ENCODE measurements around the gene CDK5RAP1.

The CDK5RAP1 gene

DNA sequence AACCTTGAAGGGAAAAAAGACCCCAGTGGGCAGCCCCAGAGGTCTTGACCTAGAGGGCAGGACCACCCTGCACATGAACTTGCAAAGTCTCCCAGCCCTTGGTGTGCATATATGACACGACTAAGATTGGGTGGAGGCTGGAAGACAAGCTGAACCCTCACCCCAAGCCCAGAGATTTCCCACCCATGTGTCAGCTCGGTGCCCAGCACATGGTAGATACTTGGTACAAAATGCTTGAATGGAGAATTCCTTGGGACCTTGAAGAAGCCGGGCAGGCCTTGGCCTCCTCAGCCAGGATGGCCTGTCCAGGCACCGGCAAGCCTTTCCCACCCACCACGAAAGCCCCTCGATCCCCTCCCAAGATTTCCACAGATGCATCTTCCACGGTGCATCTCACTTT, 67.7 kb downstream of the CDK5RAP1 start:
- WGBS (ENCODE audit: extremely low coverage, insufficient coverage, low lambda C conversion rate): no CpG with 5 or more reads among the region's 7 CpGs
- H3K4me2 ChIP-seq (ENCODE audit: low read length): no peak overlapping the region
- DNase-seq: no peak

DNA sequence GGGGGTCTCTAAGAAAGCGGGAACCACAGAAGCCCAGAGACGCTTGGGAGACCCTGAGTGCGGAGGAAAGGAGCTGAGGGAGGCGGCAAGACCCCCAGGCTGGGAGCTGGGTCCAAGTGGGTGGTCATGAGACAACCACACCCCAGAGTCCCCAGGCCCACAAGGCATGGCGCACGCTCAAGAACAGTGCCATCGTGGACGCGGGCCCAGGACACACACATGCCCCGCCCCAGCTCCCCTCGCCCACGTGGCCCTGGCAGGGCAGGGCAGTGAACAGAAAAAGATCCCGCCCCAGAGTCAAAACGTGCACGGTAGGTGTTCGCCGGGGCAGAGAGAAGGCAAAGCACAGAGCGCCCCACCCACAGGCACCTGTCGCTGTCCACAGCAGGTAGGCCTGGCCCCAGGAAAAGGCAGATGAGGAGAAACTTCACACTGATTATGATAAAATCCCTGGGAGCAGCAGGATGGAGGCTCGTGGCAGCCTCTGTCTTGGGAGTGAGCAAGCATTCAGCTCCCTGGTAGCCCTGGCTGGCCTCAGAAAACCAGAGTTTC, 68.3 kb downstream of the CDK5RAP1 start:
- no peak overlapping the region for H3K23ac ChIP-seq (ENCODE audit: low read length)
- WGBS (ENCODE audit: extremely low coverage, insufficient coverage, low lambda C conversion rate): no CpG with 5 or more reads among the region's 20 CpGs
- no peak overlapping the region for H3K18ac ChIP-seq (ENCODE audit: low read length)
- H2BK15ac ChIP-seq (replicated peaks; ENCODE audit: low read depth): no peak overlapping the region
- H3K4me2 ChIP-seq (ENCODE audit: low read length): no peak overlapping the region
- DNase-seq: no peak
- no peak overlapping the region for H2BK120ac ChIP-seq (ENCODE audit: low read depth, low read length)
- no peaks in the 10 kb centered on the region for H3K4me1 ChIP-seq (ENCODE audit: control insufficient read depth, low read depth, low read length)
- no peak overlapping the region for H3K9ac ChIP-seq (ENCODE audit: low read length)
- H3K4ac ChIP-seq (ENCODE audit: low read depth, low read length): no peak overlapping the region
- H3K79me2 ChIP-seq (ENCODE audit: control insufficient read depth, insufficient read depth, low read length): no peaks in the 10 kb centered on the region
- no peak overlapping the region for H4K5ac ChIP-seq (ENCODE audit: low read length)
- no peak overlapping the region for H4K8ac ChIP-seq (ENCODE audit: low read depth, low read length)
- no peaks in the 10 kb centered on the region for H3K27me3 ChIP-seq (ENCODE audit: insufficient read depth, low read length, poor library complexity)
- H2AK5ac ChIP-seq (ENCODE audit: low read length): no peak overlapping the region
- no peak overlapping the region for H2BK5ac ChIP-seq (ENCODE audit: low read length)
- H3K36me3 ChIP-seq (ENCODE audit: control insufficient read depth, insufficient read depth, low read length): no peaks in the 10 kb centered on the region
- no peaks in the 10 kb centered on the region for H3K79me1 ChIP-seq (ENCODE audit: low read length)
- no peak overlapping the region for H3K27ac ChIP-seq (ENCODE audit: low read depth, low read length)
- no peak overlapping the region for H3K4me3 ChIP-seq (ENCODE audit: low read length)
- H3K56ac ChIP-seq (ENCODE audit: low read length): no peak overlapping the region

More for the DNA sequence above, 67.7 kb downstream of the CDK5RAP1 start:
- Histone ChIP-seq H2AK5ac (ENCODE audit: low read length) (no peak overlapping the region), H3K4ac (ENCODE audit: low read depth, low read length) (no peak overlapping the region), H3K27me3 (ENCODE audit: insufficient read depth, low read length, poor library complexity) (no peaks in the 10 kb centered on the region), H3K18ac (ENCODE audit: low read length) (no peak overlapping the region), H3K79me2 (ENCODE audit: control insufficient read depth, insufficient read depth, low read length) (no peaks in the 10 kb centered on the region), H3K56ac (ENCODE audit: low read length) (no peak overlapping the region), H3K36me3 (ENCODE audit: control insufficient read depth, insufficient read depth, low read length) (no peaks in the 10 kb centered on the region), H3K23ac (ENCODE audit: low read length) (no peak overlapping the region), H3K9ac (ENCODE audit: low read length) (no peak overlapping the region), H2BK5ac (ENCODE audit: low read length) (no peak overlapping the region), H3K79me1 (ENCODE audit: low read length) (no peaks in the 10 kb centered on the region), H3K4me3 (ENCODE audit: low read length) (no peak overlapping the region), H4K8ac (ENCODE audit: low read depth, low read length) (no peak overlapping the region), H2BK15ac (replicated peaks; ENCODE audit: low read depth) (no peak overlapping the region), H2BK120ac (ENCODE audit: low read depth, low read length) (no peak overlapping the region), H3K4me1 (ENCODE audit: control insufficient read depth, low read depth, low read length) (no peaks in the 10 kb centered on the region), H4K5ac (ENCODE audit: low read length) (no peak overlapping the region), H3K27ac (ENCODE audit: low read depth, low read length) (no peak overlapping the region)

DNA sequence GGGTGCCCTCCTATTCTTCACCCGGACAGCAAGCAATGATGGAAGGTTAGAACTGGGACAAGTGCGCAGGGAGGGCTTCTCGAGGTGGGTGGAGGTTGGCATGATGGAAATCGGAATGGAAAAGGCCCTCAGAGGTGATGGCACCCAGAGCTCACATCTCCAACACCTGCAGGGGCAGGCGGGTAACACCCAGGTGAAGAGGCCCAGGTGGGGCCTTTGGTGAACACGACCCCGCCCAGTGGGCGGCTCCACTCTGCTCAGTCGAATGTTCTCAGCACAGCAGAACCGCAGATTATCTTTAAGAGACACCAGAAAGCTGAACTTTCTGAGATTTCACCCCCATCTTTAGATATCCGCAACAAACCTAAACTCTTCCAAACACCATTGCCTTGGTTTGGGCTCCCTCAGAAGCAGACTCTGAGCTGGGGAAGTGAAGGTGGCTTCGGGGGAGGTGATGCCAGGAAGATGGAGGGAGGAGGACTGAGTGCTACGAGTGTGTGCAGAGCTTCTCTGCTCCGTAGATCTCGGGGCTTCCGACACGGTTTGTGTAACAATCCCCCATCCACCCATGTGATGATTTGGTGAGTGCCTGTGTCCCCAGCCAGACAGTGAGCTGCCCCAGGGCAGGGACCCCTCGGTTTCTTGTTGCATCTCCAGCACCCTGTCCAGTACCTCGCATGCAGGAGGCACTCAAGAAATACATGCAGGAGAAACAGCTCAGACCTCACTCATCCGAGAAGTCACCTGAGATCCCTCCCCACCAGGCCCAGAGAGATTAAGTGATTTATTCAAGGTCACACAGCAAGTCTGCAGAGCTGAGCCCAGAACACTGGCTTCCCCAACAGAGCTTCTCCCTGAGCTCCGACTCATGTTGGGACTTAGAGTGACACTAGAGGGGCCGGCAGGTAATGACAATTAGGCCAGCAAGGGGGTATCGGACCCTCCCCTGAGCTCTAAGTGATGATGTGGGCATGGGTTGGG, 72.9 kb downstream of the CDK5RAP1 start:
- H3K4ac ChIP-seq (ENCODE audit: low read depth, low read length): no peak overlapping the region
- no peaks in the 10 kb centered on the region for H3K36me3 ChIP-seq (ENCODE audit: control insufficient read depth, insufficient read depth, low read length)
- H2BK120ac ChIP-seq (ENCODE audit: low read depth, low read length): no peak overlapping the region
- H3K18ac ChIP-seq (ENCODE audit: low read length): no peak overlapping the region
- no peaks in the 10 kb centered on the region for H3K27me3 ChIP-seq (ENCODE audit: insufficient read depth, low read length, poor library complexity)
- no peak overlapping the region for H3K27ac ChIP-seq (ENCODE audit: low read depth, low read length)
- H4K5ac ChIP-seq (ENCODE audit: low read length): no peak overlapping the region
- H3K4me1 ChIP-seq (ENCODE audit: control insufficient read depth, low read depth, low read length): no peaks in the 10 kb centered on the region
- no peak overlapping the region for H3K23ac ChIP-seq (ENCODE audit: low read length)
- H3K9ac ChIP-seq (ENCODE audit: low read length): no peak overlapping the region
- H3K4me3 ChIP-seq (ENCODE audit: low read length): no peak overlapping the region
- H2BK15ac ChIP-seq (replicated peaks; ENCODE audit: low read depth): no peak overlapping the region
- no peaks in the 10 kb centered on the region for H3K79me2 ChIP-seq (ENCODE audit: control insufficient read depth, insufficient read depth, low read length)
- H2BK5ac ChIP-seq (ENCODE audit: low read length): no peak overlapping the region
- no peak overlapping the region for H4K8ac ChIP-seq (ENCODE audit: low read depth, low read length)
- no peak overlapping the region for H3K4me2 ChIP-seq (ENCODE audit: low read length)
- no peak for DNase-seq
- no peaks in the 10 kb centered on the region for H3K79me1 ChIP-seq (ENCODE audit: low read length)
- no peak overlapping the region for H2AK5ac ChIP-seq (ENCODE audit: low read length)
- no peak overlapping the region for H3K56ac ChIP-seq (ENCODE audit: low read length)
- no CpG with 5 or more reads among the region's 23 CpGs for WGBS (ENCODE audit: extremely low coverage, insufficient coverage, low lambda C conversion rate)

DNA sequence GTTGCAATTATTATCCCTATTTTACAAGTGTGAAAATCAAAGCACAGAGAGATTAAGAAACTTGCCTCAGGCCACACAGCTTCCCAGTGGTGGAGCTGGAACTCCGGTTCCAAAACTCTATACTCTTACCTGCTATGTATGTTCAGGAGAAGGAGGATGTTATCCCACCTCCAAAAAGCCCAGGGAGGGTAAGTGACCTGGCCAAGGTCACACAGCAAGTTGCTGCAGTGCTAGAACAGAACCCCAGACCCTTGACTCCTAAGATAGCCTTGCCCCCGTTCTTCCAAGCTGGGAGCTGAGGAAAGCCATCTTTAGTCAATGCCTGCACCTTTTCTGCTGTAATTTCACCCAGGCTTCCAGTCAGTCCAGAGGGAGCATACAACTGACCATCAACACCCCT, 76.0 kb downstream of the CDK5RAP1 start:
- Histone ChIP-seq H3K4ac (ENCODE audit: low read depth, low read length) (no peak overlapping the region), H3K4me1 (ENCODE audit: control insufficient read depth, low read depth, low read length) (no peaks in the 10 kb centered on the region), H2AK5ac (ENCODE audit: low read length) (no peak overlapping the region), H3K56ac (ENCODE audit: low read length) (no peak overlapping the region), H3K27me3 (ENCODE audit: insufficient read depth, low read length, poor library complexity) (no peaks in the 10 kb centered on the region), H2BK15ac (replicated peaks; ENCODE audit: low read depth) (no peak overlapping the region), H4K5ac (ENCODE audit: low read length) (no peak overlapping the region), H3K23ac (ENCODE audit: low read length) (no peak overlapping the region), H3K4me2 (ENCODE audit: low read length) (no peak overlapping the region), H3K79me1 (ENCODE audit: low read length) (no peaks in the 10 kb centered on the region), H2BK120ac (ENCODE audit: low read depth, low read length) (no peak overlapping the region), H3K4me3 (ENCODE audit: low read length) (no peak overlapping the region), H3K36me3 (ENCODE audit: control insufficient read depth, insufficient read depth, low read length) (no peaks in the 10 kb centered on the region), H3K27ac (ENCODE audit: low read depth, low read length) (no peak overlapping the region), H3K18ac (ENCODE audit: low read length) (no peak overlapping the region), H4K8ac (ENCODE audit: low read depth, low read length) (no peak overlapping the region), H3K79me2 (ENCODE audit: control insufficient read depth, insufficient read depth, low read length) (no peaks in the 10 kb centered on the region), H3K9ac (ENCODE audit: low read length) (no peak overlapping the region), H2BK5ac (ENCODE audit: low read length) (no peak overlapping the region)
- no peak for DNase-seq
- WGBS (ENCODE audit: extremely low coverage, insufficient coverage, low lambda C conversion rate): no CpG with 5 or more reads among the region's 2 CpGs

DNA sequence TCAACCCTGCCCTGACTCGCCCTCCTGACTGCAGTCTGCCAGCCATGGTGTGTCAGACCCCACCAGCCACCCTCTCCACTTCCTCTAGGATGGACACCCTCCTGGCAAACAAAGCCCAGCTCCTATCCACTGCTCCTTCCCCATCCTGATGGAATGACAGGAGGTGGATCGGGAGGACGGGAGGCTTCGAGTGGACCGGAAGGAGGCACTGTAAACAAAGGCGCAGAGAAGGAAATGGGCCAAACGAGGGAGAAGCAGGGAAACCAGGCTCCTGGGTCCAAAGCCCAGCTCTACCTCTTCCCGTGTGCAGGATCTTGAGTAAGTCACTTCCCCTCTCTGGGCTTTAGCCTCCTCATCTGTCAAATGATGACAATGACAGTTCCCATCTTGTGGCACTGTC, 78.1 kb downstream of the CDK5RAP1 start:
- Histone ChIP-seq H2BK120ac (ENCODE audit: low read depth, low read length) (no peak overlapping the region), H3K4me1 (ENCODE audit: control insufficient read depth, low read depth, low read length) (no peaks in the 10 kb centered on the region), H3K79me1 (ENCODE audit: low read length) (no peaks in the 10 kb centered on the region), H2AK5ac (ENCODE audit: low read length) (no peak overlapping the region), H3K27me3 (ENCODE audit: insufficient read depth, low read length, poor library complexity) (no peaks in the 10 kb centered on the region), H4K5ac (ENCODE audit: low read length) (no peak overlapping the region), H4K8ac (ENCODE audit: low read depth, low read length) (no peak overlapping the region), H3K18ac (ENCODE audit: low read length) (no peak overlapping the region), H3K4ac (ENCODE audit: low read depth, low read length) (no peak overlapping the region), H3K56ac (ENCODE audit: low read length) (no peak overlapping the region), H3K4me3 (ENCODE audit: low read length) (no peak overlapping the region), H3K27ac (ENCODE audit: low read depth, low read length) (no peak overlapping the region), H2BK5ac (ENCODE audit: low read length) (no peak overlapping the region), H3K23ac (ENCODE audit: low read length) (no peak overlapping the region), H3K79me2 (ENCODE audit: control insufficient read depth, insufficient read depth, low read length) (no peaks in the 10 kb centered on the region), H3K36me3 (ENCODE audit: control insufficient read depth, insufficient read depth, low read length) (no peaks in the 10 kb centered on the region), H3K4me2 (ENCODE audit: low read length) (no peak overlapping the region), H3K9ac (ENCODE audit: low read length) (no peak overlapping the region), H2BK15ac (replicated peaks; ENCODE audit: low read depth) (no peak overlapping the region)
- DNase-seq: no peak
- WGBS (ENCODE audit: extremely low coverage, insufficient coverage, low lambda C conversion rate): no CpG with 5 or more reads among the region's 8 CpGs

Data from mesendoderm (in vitro differentiated cells).